Stimulated activated CD4-positive, alpha-beta T cell treated with anti-CD3 and anti-CD28 coated beads, Interleukin-12 subunit alpha, Interleukin-12 subunit beta, amount 100 ng/mL, for 24 hours (primary cell): Measurements from ENCODE around the gene CDK19.

Experiments used
- DNase-seq, 2 experiments: peaks; one replicate each; pipeline ENCODE4 v3.0.0-alpha.2; 2020; ENCODE audit warnings: low read depth in 2 of 2

The CDK19 gene

DNA sequence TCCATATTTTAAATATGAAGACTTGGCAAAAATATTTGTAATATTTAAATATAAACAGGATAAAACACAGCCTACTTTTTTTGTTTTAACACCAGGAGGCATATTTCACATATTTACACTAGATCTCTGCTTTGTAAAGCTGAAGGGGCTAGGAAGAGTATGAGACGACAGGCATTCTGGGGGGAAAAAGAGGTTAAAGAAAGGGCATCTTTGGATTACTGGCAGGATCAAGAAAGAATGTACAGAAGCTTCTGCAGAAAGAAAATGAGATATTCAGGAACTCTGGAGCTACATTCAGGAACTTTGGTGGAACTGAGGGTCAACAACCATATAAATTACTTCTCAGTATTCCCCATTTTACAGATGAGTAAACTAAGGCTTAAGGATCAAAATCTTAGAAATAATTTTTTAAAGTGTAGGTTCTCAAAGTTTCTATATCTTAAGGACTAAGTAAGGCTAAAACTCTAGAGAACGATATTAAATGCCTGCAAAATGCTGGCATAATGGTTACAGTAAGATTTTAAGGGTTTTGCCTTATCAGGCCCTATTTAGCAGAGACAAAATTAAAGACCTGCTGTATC, 156.5 kb downstream of the CDK19 start:
- no peak for DNase-seq

DNA sequence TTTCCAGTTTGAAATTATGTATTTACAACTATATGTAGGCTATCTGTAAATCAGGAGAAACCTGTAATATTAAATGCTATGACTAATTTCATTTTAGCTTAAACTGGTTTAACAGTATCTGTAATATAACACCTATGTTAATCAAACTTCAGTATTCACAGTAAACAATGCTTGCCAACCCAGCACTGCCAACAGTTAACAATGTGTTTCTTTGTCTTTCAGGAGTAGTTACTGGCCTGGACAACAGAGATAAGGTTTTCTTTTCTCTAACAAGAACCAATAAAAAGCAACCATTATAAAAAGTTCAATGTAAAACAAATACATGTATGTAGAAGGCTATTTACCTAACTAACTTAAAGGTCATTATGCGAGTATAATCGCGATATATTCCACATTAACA, 158.8 kb downstream of the CDK19 start:
- no peak for DNase-seq

DNA sequence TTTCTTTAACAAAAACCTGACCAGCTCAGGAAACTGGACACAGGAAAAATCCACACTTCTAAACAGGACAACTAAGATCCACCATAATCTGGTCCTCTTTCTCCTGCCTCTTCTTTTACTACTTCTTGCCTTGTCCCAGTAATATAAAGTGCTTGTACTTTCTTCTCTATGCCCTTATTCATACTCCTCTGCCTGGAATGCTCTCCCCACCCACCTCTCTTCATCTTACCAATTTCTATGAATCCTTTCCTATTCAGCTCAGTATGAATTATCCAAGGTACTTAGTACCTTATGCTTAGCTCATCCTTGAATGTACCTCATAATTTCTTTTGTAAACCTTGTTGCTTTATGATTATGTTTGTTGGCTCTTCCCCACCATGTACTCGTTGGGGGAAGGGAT, 159.4 kb downstream of the CDK19 start:
- no peak for DNase-seq

DNA sequence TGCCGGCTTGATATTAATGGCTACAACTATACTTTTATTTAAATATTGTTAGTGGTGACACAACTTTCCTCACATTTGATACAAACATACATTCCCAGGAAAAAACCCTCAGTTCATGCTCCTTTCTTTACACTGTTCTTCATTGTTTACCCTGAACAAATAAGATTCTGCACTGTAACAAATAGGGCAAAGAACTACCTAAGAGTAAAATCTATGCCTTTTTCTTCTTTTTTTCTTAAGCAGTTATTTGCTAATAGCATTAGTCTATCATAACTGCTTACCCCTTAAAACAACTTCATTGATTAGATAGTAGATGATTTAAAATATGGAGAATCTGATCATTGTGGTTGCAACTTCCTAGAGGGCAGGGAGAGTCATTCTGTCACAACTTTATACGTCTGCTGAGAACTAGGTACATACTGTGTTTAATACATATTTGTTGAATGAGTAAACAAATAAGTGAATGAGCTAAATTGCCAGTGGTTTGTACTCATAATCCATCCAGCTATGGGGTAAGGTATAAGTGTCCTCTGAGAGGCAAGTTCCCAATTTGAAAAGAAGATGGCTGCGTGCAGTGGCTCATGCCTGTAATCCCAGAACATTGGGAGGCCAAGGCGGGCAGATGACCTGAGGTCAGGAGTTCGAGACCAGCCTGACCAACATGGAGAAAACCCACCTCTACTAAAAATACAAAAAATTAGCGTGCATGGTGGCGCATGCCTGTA, 161.0 kb downstream of the CDK19 start:
- DNase-seq = no peak

DNA sequence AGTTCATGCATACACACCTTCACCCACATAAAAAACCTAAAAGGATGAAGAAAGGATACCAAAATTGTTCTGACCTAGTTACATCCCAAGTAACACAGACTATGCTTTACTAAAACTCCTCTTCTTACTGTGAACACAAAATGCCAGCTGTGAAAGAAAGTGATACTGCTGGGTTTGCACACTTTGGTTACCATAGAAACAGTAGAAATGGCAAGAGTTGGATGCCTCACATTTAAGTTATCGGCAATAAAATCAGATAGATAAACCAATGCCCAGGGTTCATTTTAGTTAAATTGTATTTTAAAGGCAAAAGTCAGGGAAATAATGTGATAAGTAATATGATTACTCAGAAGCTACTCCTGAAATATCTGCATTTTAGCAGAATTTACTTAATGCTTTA, 161.9 kb downstream of the CDK19 start:
- DNase-seq = no peak

DNA sequence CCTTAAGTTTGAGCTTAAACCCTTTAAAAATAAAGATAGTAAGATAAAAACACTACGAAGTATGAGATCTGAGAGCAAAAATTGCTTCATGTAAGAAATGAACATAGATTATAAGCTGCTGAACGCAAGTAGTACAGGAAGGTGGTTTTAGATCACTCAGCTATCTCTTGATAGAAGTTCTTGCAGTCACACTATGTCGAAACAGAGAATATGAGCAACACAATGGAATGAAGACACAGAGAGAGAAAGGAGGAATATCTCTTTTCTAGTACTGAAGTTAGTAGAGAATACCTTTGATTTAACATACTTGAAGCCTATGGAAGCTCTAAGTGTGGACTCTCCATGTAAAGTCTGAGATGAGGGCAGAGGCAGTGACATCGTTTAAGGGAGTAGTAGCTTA, 162.7 kb downstream of the CDK19 start:
- DNase-seq = no peak

DNA sequence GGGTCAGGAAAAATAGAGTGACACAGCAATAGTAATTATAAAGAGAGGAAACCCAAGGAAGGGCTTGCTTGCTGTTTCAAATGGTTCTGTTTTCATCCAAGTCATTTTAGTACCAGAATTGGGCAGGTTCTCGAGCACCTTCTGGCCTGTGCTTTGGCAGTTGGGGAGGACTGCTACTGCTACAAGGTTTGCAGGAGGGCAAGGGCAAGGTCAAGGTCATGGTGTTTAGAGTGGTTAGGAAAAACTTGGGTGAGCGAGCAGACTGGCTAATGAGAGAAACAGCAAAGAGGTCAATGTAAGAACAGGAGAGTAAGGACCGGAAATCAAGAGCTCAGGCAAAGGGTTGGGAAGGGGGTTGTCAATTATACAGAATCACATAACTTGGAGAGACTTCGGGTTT, 164.5 kb downstream of the CDK19 start:
- no peak for DNase-seq

DNA sequence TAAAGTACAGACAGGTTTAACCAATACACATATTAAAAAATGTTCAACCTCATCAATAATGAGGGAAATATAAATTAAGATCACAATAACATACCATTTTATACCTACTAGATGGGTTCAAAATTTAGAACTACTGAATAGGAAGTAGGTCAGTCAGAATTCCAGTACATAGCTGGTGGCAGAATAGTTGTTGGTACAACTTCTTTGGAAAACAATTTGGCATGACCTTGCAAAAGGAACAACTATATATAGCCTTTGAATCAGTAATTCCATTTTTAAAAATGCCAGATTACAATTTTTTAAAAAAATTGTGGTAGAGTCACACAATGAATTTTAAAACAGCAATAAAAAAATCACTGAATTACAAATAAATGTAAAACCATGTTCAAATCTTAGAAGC, 165.6 kb downstream of the CDK19 start:
- no peak for DNase-seq

DNA sequence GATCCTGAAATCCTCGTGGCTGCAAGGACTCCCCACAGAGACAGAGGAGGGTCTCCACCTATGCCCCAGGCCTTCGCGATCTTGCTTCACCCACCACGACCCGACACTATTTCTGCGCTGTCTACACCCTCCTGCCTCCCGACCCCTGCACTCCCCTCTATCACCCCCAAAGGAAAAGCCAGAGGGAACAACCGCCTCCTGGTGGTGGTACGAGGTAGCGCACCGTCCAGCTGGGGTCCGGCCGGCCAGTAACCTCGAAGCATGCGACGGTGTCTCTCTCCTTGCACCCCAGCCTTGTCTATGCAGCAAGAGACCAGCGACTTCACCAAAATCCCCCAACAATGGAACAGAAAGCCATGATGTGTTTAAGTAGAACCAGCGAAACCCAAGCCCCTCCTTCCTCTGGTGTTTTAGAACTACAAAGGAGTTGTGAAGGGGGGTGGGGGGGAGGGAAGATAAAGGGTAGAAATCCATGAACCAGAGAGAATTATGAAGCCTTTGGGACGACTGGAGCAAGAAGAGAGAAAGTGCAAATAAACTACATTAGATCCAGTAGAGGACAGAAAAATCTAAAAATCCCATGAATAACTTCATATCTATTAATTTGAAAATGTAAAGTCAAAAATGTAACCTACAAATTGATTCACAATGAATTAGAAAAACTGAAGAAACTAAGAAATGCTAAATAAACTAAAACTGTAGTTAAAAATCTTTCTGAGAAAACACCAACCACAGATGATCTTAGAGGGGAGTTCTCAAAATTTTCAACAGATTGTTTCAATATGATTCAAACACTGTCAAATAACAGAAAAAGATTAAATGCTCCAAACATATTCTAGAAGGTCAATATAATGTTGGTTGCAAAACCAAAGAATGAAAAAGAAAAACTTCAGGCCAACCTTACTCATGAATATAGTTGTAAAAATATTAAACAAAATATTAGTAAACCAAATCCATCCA, 168.0 kb downstream of the CDK19 start:
- DNase-seq = no peak

DNA sequence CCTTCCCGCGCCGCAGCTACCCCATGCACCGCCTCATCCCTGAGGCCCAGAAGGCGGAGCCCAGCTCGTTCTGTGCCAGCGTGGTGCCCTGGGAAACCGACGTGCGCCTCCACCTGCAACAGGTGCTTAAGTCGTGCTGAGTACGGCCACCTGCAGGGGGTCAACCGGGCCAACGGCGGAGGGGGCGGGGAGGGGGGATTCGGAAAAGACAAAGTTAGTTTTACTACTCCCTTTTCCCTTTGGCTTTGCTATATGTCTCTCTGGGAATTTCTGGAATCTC, 168.9 kb downstream of the CDK19 start:
- DNase-seq = no peak

DNA sequence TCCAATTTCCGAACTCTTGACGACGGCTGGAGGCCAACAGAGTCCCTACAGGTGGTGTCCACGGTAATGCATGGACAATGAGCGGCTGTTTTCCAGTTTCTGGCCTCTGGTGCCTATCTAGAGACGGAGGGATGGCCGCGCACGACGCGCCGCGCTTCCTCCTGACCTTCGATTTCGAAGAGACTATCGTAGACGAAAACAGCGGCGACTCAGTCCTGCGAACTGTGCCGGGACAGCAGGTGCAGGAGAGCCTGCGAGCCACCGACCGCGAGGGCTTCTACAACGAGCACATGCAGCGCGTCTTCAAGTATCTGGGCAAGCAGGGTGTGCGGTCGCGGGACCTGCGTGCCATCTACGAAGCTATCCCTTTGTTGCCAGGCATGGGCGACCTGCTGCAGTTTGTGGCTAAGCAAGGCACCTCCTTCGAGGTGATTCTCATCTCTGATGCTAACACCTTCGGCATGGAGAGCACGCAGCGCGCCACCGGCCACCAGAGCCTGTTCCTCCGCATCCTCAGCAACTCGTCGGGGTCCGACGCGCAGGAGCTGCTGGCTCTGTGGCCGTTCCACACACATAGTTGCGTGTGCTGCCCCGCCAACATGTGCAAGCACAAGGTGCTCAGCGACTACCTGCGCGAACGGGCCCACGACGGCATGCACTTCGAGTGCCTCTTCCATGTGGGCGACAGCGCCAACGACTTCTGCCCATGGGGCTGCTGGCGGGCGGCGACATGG, 169.4 kb downstream of the CDK19 start:
- no peak for DNase-seq

DNA sequence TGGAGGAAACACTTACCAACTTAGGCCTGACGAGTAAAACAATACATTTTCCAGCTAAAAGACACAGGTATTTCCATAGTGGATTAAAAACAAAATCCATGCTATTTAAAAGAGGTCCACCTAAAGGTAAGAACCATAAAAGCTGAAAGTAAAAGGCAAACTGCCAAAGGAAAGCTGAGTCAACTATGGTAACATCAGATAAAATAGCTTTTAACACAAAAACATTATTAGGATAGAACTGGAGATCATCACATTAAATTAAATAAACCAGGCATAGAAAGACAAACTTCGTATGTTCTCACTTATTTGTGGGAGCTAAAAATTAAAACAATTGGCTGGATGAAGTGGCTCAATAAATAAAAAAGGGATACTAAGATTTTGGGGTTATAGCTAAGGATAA, 172.1 kb downstream of the CDK19 start:
- no peak for DNase-seq

DNA sequence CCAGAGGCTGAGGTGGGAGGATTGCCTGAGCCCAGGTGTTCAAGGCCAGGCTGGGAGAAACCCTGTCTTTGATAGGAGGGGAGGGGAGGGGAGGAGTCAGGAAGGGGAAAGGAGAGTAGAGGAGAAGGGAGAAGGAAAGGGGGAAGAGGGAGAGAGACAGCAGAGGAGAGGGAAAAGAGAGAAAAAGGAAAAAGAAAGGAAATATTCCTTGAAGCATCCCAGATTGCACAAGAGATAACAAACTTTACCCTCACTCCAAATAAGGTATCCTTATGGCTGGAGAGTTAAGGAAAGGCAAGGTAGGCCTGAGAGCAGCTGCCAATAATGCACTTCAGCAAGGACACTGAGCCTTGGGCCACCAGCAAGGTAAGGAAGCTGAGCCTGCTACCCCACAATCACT, 172.6 kb downstream of the CDK19 start:
- DNase-seq = no peak

DNA sequence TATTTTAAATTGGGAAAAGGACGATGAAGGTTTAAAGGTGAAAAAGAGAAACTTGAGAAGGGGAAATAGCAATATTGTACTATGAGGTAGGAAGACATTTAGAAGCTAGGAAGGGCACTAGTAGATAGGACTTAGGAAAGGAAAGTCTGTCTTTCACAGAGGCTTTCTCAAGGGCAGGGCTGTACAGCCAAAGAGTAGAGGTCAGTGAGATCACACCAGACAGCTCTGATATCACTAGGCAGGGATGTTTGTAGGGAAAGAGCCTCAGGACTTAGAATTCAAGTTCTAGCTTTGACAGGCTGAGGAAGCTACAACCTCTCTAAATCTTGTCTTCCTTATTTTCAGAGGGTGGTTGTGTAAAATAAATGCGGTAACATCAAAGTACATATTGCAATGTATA, 178.5 kb downstream of the CDK19 start:
- DNase-seq = no peak

DNA sequence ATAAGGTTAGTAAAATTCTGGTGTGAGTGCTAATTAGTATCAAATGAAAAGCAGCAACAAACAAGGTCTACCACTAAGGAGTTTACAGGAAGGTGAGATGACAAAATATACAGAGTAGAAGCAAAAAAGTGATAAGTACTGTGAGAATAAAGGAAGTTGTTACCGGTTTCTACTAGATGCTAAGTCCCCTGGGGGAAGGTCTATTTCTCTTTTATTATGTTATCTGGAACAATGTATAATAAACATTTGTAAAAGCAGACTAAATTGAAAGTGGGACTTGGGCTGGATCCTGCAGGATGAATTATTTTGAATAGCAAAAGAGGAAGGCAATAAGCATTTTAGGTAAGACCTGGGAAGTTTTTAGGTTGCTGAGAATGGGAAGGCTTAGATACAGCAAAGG, 180.2 kb downstream of the CDK19 start:
- DNase-seq = no peak

DNA sequence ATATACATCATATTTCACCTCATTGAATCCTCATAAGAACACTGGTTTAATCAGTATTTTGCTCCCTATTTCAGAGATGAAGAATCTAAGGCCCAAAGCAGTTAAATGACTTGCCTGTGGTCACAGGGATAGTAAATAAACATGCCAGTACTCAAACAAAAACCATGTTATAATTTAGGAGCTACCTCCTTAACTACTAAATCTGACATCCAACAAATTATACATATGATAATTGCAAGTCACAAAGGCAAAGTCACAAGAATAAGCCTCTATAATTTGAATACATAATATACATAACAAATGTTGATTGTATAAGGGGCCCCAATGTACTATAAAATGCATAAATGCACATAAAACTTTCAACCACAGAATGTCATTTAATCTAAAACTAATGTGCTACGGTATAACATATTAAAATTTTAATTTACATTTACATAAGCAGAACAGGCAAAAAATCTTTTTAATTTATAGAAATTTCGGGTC, 181.5 kb downstream of the CDK19 start:
- no peak for DNase-seq

DNA sequence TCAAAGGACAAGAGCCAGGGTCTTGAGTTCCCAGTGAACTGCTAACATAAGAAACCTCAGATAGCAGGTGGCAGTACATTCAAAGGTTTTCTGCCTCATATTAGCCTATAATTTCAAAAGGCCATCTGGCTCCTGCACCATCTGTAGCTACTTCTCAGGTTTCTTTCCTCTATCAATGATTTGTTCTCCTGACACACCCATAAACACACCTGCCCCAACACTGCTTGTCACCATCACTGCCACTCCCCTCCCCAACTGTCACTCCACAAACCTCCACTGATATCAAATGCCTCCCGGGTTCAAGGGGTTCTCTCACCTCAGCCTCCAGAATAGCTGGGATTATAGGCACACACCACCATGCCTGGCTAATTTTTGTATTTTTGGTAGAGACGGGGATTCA, 186.1 kb downstream of the CDK19 start:
- no peak for DNase-seq

DNA sequence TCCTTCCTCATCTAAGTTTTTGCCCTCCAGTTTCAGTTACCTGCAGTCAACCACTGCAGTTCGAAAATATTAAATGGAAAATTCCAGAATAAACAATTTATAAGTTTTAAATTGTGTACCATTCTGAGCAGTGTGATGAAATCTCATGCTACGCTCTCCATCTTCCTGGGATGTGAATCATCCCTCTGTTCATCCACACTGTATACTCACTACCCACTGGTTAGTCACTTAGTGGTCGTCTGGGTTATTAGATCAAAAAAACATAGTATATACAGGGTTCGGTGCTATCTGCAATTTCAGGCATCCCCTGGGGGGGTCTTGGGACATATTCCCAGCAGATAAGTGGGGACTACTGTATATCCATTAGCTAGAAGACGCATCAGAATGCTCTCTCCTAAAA, 186.9 kb downstream of the CDK19 start:
- DNase-seq = no peak

DNA sequence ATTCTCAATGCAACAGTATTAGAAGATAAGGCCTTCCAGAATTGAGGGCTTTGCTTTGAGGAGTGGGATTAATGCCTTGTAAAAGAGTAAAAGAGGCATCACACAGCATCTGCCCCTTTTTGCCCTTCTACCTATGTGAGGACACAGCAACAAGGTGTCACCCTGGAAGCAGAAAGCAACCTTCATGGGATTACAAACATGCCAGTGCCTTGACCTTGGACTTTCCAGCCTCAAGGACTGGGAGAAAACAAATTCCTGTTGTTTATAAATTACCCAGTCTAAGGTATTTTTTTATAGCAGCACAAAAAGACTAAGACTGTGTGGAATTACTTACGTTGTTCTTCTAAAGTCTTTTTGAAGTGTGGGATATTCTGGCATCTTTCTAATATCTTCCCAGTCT, 188.8 kb downstream of the CDK19 start:
- DNase-seq = no peak

DNA sequence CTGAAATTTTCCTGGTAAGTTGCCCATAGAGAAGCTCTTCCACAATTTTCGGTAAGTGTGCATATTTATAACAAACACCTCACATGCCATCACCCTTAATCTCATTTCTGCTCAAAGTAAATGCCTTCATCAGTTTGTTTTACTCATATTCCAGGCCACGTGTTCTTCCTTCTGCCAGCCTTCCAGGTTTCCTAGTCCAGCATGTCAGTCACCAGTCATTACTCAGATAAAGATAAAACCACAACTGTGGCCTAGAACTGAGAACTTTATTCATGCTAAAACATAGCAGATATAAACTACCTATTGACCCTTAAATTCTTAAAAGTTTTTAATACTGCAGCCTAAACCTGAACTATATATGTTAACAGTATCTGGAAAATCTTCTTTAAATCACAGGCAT, 189.4 kb downstream of the CDK19 start:
- DNase-seq = no peak

DNA sequence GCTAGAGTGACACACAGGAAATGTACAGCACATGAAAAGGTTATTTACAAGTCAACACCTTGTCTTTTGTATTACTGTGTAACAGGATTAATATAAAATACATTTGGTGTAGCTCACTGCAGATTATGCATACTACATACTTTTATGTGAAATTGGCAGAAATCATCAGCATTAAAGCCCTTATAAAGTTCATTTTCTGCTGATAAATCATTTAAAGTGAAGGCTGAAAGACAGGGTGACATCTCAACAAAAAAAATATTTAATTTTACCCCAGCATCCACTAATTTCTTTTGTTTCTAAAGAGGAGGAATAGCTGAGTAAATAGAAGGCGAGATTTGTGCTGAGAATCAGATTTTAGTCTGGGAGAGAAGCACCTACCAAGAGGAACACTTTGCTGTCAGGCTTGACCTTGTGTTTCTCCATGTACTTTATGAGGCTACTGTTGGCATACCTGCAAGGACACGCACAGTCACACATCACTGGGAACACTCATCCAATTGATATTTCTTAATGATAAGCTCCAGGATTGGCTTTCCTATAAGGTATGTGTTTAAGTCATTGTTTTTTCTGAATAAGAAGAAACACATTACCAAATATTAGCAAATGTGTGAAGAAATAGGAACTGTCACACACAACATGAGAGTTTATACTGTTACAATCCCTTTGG, 192.2 kb downstream of the CDK19 start:
- DNase-seq = no peak

DNA sequence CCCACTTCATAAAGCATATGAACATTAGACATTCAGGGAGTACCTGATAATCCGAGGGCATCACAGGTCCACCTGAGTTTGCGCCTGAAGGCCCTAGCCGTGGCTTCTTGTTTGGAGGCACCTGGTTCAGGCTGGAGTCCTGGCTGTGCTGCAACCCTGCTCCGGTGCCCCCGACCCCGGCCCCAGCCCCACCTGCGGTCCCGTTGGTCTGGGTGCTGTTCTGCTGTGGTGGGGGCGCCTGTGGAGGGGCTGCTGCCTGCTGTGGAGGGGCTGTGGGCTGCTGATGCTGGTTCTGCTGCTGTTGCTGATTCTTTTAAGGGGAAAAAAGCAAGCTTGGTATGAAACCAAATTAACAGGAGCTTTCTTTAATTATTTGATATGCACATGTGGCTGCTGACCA, 194.2 kb downstream of the CDK19 start:
- DNase-seq = no peak
